Smooth muscle cell (in vitro differentiated cells): ENCODE measurements around the gene PLD5. TPM values are rescaled to one million over a fixed set of nuclear protein-coding genes. Genes with fewer than 3 reads are reported as not detected.

ENCODE experiments used
- polyA plus RNA-seq: library from polyadenylated mRNA; unstranded; fragments of >200 nt; fragmentation: Nextera tagmentation; extraction: Ambion mirVana; gene quantifications from 2 replicates; pipeline ENCODE4 v1.2.1, GENCODE V29; 2016
- small RNA-seq: library from RNA; depleted of rRNA; stranded (forward); fragments of <200 nt; gene quantifications from one replicate; pipeline ENCODE3, GENCODE V24; 2014
- total RNA-seq: library from RNA; depleted of rRNA; stranded (reverse); fragments of >200 nt; gene quantifications from 2 replicates; pipeline ENCODE4 v1.2.3, GENCODE V29; 2014

PLD5 gene
- total and polyA plus RNA-seq, 2 experiments from 2014 or later, result 0.25 to 0.27 TPM

Small RNA genes lying within 50 kb of the gene (small RNA-seq; reads per million reads assigned to genes)
- gene AL360271.2 (not detected), gene RN7SKP12 (0.08 reads per million)
